Bronchial epithelial cell (primary cell): ENCODE data around the gene GRM5. TPM values are rescaled to one million over a fixed set of nuclear protein-coding genes. Genes with fewer than 3 reads are reported as not detected.

Source experiments
- DNase-seq: peaks from one replicate; pipeline ENCODE4 v3.0.0-alpha.2; 2010; ENCODE audit warnings: low read depth
- FAIRE-seq: peaks from 2 replicates; lab custom pipeline; 2011; peaks lifted over from hg19 to GRCh38; lab: Jason Lieb, UNC
- H3K27me3 ChIP-seq: 2 replicates; pipeline ENCODE4 v1.5.1; 2011; ENCODE audit warnings: low read length; ENCODE audit not compliant: control insufficient read depth, insufficient read depth
- H3K36me3 ChIP-seq: 2 replicates; pipeline ENCODE4 v1.5.1; 2011; ENCODE audit warnings: low read length; ENCODE audit not compliant: control insufficient read depth, insufficient read depth
- H3K4me3 ChIP-seq: 2 replicates; pipeline ENCODE4 v1.5.1; 2011; ENCODE audit warnings: mild to moderate bottlenecking, low read depth, low read length, control low read depth
- total RNA-seq: library from RNA; depleted of rRNA; stranded (reverse); fragments of >200 nt; gene quantifications from 2 replicates; pipeline ENCODE4 v1.2.1, GENCODE V29; 2014
- TF ChIP-seq, protein P1 (sequence below): IDR thresholded peaks from 2 replicates; pipeline ENCODE4 v1.5.1; 2011; ENCODE audit warnings: mild to moderate bottlenecking, moderate library complexity, low read length, control low read depth, inconsistent platforms; ENCODE audit not compliant: insufficient read depth, severe bottlenecking

Gene GRM5
- total RNA-seq, 1 donor from 2014 or later = not detected

- no peak for FAIRE-seq
- TF ChIP-seq, protein P1, sequence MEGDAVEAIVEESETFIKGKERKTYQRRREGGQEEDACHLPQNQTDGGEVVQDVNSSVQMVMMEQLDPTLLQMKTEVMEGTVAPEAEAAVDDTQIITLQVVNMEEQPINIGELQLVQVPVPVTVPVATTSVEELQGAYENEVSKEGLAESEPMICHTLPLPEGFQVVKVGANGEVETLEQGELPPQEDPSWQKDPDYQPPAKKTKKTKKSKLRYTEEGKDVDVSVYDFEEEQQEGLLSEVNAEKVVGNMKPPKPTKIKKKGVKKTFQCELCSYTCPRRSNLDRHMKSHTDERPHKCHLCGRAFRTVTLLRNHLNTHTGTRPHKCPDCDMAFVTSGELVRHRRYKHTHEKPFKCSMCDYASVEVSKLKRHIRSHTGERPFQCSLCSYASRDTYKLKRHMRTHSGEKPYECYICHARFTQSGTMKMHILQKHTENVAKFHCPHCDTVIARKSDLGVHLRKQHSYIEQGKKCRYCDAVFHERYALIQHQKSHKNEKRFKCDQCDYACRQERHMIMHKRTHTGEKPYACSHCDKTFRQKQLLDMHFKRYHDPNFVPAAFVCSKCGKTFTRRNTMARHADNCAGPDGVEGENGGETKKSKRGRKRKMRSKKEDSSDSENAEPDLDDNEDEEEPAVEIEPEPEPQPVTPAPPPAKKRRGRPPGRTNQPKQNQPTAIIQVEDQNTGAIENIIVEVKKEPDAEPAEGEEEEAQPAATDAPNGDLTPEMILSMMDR = no peak
- Histone ChIP-seq H3K36me3 (no peaks in the 10 kb centered on the region), H3K27me3 (no peaks in the 10 kb centered on the region), H3K4me3 (no peak overlapping the region)
- peak; percentile 24 for DNase-seq
Observed at GRCh38 chr11:88604260-88604659, 461.5 kb downstream of the GRM5 start.

DNA sequence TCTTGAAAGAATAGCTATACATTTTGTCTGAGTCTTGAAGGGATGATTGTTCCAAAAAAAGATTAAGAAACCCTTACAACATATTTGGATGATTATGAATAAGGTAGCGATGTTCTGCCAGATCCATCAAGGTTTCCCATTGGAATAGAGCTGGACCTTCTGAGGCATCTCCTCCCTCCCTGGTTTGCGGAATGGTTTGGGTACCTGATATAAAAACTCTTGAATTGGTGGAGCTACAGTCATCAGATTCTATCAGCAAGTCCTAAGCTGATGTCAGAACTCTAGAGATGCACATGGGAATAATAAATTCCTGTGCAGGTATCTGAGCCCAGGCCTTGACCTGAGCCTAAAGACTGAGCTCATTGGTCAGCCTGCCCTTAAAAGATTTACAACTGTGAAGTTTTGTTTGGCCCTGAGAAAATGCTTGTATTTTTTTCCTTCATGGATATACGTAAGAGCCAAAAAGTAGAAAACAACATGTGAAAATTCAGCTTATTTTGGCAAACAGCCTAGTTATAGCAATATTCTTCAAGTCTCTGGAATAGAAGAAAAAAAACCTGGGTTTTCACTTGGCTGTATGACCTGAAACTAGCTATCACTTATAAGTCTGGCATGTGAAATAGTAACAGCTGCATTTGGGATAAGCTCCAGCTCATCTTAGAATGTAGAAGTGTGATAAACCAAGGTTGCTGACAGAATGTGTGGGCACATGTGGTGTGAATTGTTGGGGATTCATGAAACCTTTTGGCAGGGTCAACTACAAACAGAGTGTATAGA is 462.5 kb downstream of the GRM5 start:
- Histone ChIP-seq H3K36me3 (no peaks in the 10 kb centered on the region), H3K4me3 (no peak overlapping the region), H3K27me3 (no peaks in the 10 kb centered on the region)
- FAIRE-seq (no peak), DNase-seq (no peak)
- TF ChIP-seq, protein P1 = no peak

- DNase-seq (no peak), FAIRE-seq (no peak)
- TF ChIP-seq, protein P1 = no peak
- H3K4me3 ChIP-seq = no peak overlapping the region
- no peaks in the 10 kb centered on the region for H3K27me3 ChIP-seq
- H3K36me3 ChIP-seq = no peaks in the 10 kb centered on the region
Observed at GRCh38 chr11:88597387-88597786, 468.4 kb downstream of the GRM5 start.

- H3K27me3 ChIP-seq = no peaks in the 10 kb centered on the region
- no peaks in the 10 kb centered on the region for H3K36me3 ChIP-seq
- peak; percentile 73 for DNase-seq
- TF ChIP-seq, protein P1 = no peak
- no peak for FAIRE-seq
- no peak overlapping the region for H3K4me3 ChIP-seq
Observed at GRCh38 chr11:88596786-88597185, 469.0 kb downstream of the GRM5 start.

- no peaks in the 10 kb centered on the region for H3K27me3 ChIP-seq
- no peak for FAIRE-seq
- no peak overlapping the region for H3K4me3 ChIP-seq
- no peak for DNase-seq
- TF ChIP-seq, protein P1 = no peak
- H3K36me3 ChIP-seq = no peaks in the 10 kb centered on the region
Observed at GRCh38 chr11:88594274-88594950, 471.4 kb downstream of the GRM5 start.
